H1 (cell line): ENCODE measurements around the gene KRTAP10-2. TPM values are rescaled to one million over a fixed set of nuclear protein-coding genes. Genes with fewer than 3 reads are reported as not detected.

Experiments
- CTCF ChIA-PET: fragments of 300-600 bp; sonication (Branson Sonifier 250); formaldehyde crosslinking; loops from one replicate; lab custom pipeline; 2021; ENCODE audit not compliant: partially characterized antibody; lab: Charles Lee
- POLR2A ChIA-PET: fragments of 300-600 bp; sonication (Branson Sonifier 250); formaldehyde crosslinking; loops from one replicate; lab custom pipeline; 2021; ENCODE audit warnings: inconsistent platforms; ENCODE audit not compliant: partially characterized antibody; lab: Charles Lee
- DNase-seq, 2 experiments: peaks; one replicate each; pipeline versions ENCODE4 v3.0.0 to v3.0.0-alpha.2; 2010 to 2022; ENCODE audit warnings: low spot score in 2 of 2, low read depth in 1 of 2, mixed read lengths in 1 of 2
- FAIRE-seq: peaks from 2 replicates; lab custom pipeline; 2011; peaks lifted over from hg19 to GRCh38; lab: Jason Lieb, UNC
- H2AFZ ChIP-seq: 2 replicates; pipeline ENCODE4 v1.8.1; 2012; ENCODE audit warnings: low read length, inconsistent platforms
- H2AK5ac ChIP-seq: 2 replicates; pipeline ENCODE4 v1.6.1; 2013; ENCODE audit warnings: low read depth, low read length
- H2BK120ac ChIP-seq: replicated peaks from 2 replicates; pipeline ENCODE3; 2013; ENCODE audit warnings: low read depth, low read length, inconsistent platforms
- H2BK12ac ChIP-seq: 2 replicates; pipeline ENCODE4 v1.6.1; 2013; ENCODE audit warnings: low read depth, low read length
- H2BK15ac ChIP-seq: 2 replicates; pipeline ENCODE4 v1.6.1; 2013; ENCODE audit warnings: low read length
- H2BK20ac ChIP-seq: 2 replicates; pipeline ENCODE4 v1.6.1; 2013; ENCODE audit warnings: low read length
- H2BK5ac ChIP-seq: 2 replicates; pipeline ENCODE4 v1.6.1; 2013; ENCODE audit warnings: low read depth, low read length
- H3K14ac ChIP-seq: 2 replicates; pipeline ENCODE4 v1.6.1; 2013; ENCODE audit warnings: inconsistent platforms; ENCODE audit not compliant: insufficient read length
- H3K18ac ChIP-seq: 2 replicates; pipeline ENCODE4 v1.6.1; 2013; ENCODE audit warnings: low read length; ENCODE audit errors: extremely low read depth
- H3K23ac ChIP-seq: 2 replicates; pipeline ENCODE4 v1.6.1; 2013; ENCODE audit warnings: inconsistent platforms; ENCODE audit not compliant: insufficient read length
- H3K23me2 ChIP-seq: 2 replicates; pipeline ENCODE4 v1.6.1; 2013; ENCODE audit warnings: low read depth, low read length
- H3K27ac ChIP-seq: 2 replicates; pipeline ENCODE4 v1.6.1; 2011; ENCODE audit warnings: low read depth, low read length, inconsistent platforms
- H3K27me3 ChIP-seq, 4 experiments: replicated peaks in 1 of 4; 1 replicate in 1 of 4; 2 replicates in 3 of 4; pipeline versions ENCODE4 v1.6.1 to v1.8.1; 2011 to 2013; ENCODE audit warnings: low read length in 3 of 4, mild to moderate bottlenecking in 3 of 4, inconsistent platforms in 2 of 4, mixed read lengths in 2 of 4, moderate library complexity in 1 of 4; ENCODE audit not compliant: control insufficient read depth in 3 of 4, insufficient read depth in 3 of 4; ENCODE audit errors: extremely low read depth in 1 of 4
- H3K36me3 ChIP-seq, 4 experiments: 2 replicates each; pipeline versions ENCODE4 v1.6.1 to v1.8.1; 2011 to 2013; ENCODE audit warnings: mild to moderate bottlenecking in 4 of 4, low read length in 3 of 4, moderate library complexity in 2 of 4, control low read depth in 1 of 4, inconsistent platforms in 1 of 4; ENCODE audit not compliant: insufficient read depth in 4 of 4, control insufficient read depth in 2 of 4
- H3K4ac ChIP-seq: replicated peaks from 2 replicates; pipeline ENCODE3; 2013; ENCODE audit warnings: low read length, low read depth, mixed read lengths, inconsistent platforms; ENCODE audit not compliant: insufficient read length
- H3K4me1 ChIP-seq, 4 experiments: replicated peaks in 1 of 4; 1 replicate in 1 of 4; 2 replicates in 3 of 4; pipeline versions ENCODE4 v1.6.1 to v1.8.1; 2011 to 2013; ENCODE audit warnings: low read length in 3 of 4, inconsistent platforms in 2 of 4, mixed read lengths in 1 of 4; ENCODE audit not compliant: insufficient read depth in 4 of 4, control insufficient read depth in 3 of 4
- H3K4me2 ChIP-seq, 2 experiments: 2 replicates each; pipeline versions ENCODE4 v1.6.1 to v1.8.1; 2011 to 2013; ENCODE audit warnings: low read depth in 2 of 2, low read length in 2 of 2, control low read depth in 1 of 2, inconsistent platforms in 1 of 2, mild to moderate bottlenecking in 1 of 2; ENCODE audit not compliant: insufficient read depth in 1 of 2
- H3K4me3 ChIP-seq, 4 experiments: fragments of 200-600, 300-600 bp in 1 of 4; sonication (generic), shearing (Covaris generic), sonication (Bioruptor Twin) in 1 of 4; 2 replicates each; pipeline versions ENCODE4 v1.5.1 to v1.8.1; 2011 to 2016; ENCODE audit warnings: low read length in 4 of 4, low read depth in 3 of 4, control low read depth in 2 of 4, inconsistent platforms in 2 of 4, mild to moderate bottlenecking in 2 of 4, mixed read lengths in 1 of 4, moderate library complexity in 1 of 4; ENCODE audit not compliant: insufficient read depth in 2 of 4; ENCODE audit errors: extremely low read depth in 1 of 4
- H3K56ac ChIP-seq: replicated peaks from 2 replicates; pipeline ENCODE3; 2013; ENCODE audit warnings: low read depth, mild to moderate bottlenecking, mixed read lengths, low read length, inconsistent platforms; ENCODE audit not compliant: insufficient read length
- H3K79me1 ChIP-seq: 2 replicates; pipeline ENCODE4 v1.6.1; 2013; ENCODE audit warnings: low read depth, low read length, control low read depth
- H3K79me2 ChIP-seq, 2 experiments: 2 replicates each; pipeline versions ENCODE4 v1.6.1 to v1.8.1; 2012 to 2013; ENCODE audit warnings: low read length in 2 of 2, mild to moderate bottlenecking in 2 of 2, inconsistent platforms in 1 of 2; ENCODE audit not compliant: insufficient read depth in 2 of 2, control insufficient read depth in 1 of 2
- H3K9ac ChIP-seq, 4 experiments: replicated peaks in 1 of 4; 1 replicate in 1 of 4; 2 replicates in 3 of 4; pipeline versions ENCODE4 v1.6.1 to v1.8.1; 2011 to 2013; ENCODE audit warnings: low read depth in 3 of 4, low read length in 3 of 4, control low read depth in 2 of 4, mild to moderate bottlenecking in 2 of 4, moderate library complexity in 2 of 4, inconsistent platforms in 1 of 4; ENCODE audit errors: extremely low read depth in 1 of 4
- H3K9me3 ChIP-seq, 2 experiments: 2 replicates each; pipeline versions ENCODE4 v1.6.1 to v1.8.1; 2012 to 2013; ENCODE audit warnings: mild to moderate bottlenecking in 2 of 2, moderate library complexity in 2 of 2, control low read depth in 1 of 2, inconsistent platforms in 1 of 2, low read depth in 1 of 2, low read length in 1 of 2, mixed read lengths in 1 of 2; ENCODE audit not compliant: insufficient read depth in 2 of 2
- H4K20me1 ChIP-seq, 2 experiments: replicated peaks in 1 of 2; 2 replicates each; pipeline versions ENCODE3 to v1.8.1; 2011 to 2013; ENCODE audit warnings: inconsistent platforms in 2 of 2, low read length in 2 of 2, mild to moderate bottlenecking in 1 of 2; ENCODE audit not compliant: insufficient read depth in 2 of 2, control insufficient read depth in 1 of 2
- H4K5ac ChIP-seq: 2 replicates; pipeline ENCODE4 v1.6.1; 2013; ENCODE audit warnings: low read length, low read depth, mixed read lengths, inconsistent platforms; ENCODE audit not compliant: insufficient read length
- H4K8ac ChIP-seq: 2 replicates; pipeline ENCODE4 v1.8.0; 2013; ENCODE audit warnings: mild to moderate bottlenecking, moderate library complexity, low read length, inconsistent platforms; ENCODE audit not compliant: insufficient read depth; ENCODE audit errors: extremely low read depth
- H4K91ac ChIP-seq: replicated peaks from 2 replicates; pipeline ENCODE3; 2013; ENCODE audit warnings: low read length, mixed read lengths, inconsistent platforms; ENCODE audit not compliant: insufficient read length
- CBX5 ChIP-seq: fragments of 300-800, 300-1000 bp; sonication (generic); IDR thresholded peaks from 2 replicates; pipeline ENCODE4 v1.7.1; 2016; ENCODE audit warnings: antibody characterized with exemption, low read length, low read depth
- CTCF ChIP-seq, 3 experiments: IDR thresholded peaks; 1 replicate in 2 of 3; 2 replicates in 1 of 3; pipeline versions ENCODE4 v1.5.1 to v1.6.1; 2011; ENCODE audit warnings: low read length in 3 of 3, mild to moderate bottlenecking in 3 of 3, inconsistent platforms in 2 of 3, low read depth in 1 of 3, moderate library complexity in 1 of 3; ENCODE audit not compliant: insufficient read depth in 1 of 3; ENCODE audit errors: control extremely low read depth in 1 of 3
- KDM1A ChIP-seq: fragments of 200-600, 300-600 bp; sonication (generic); IDR thresholded peaks from 2 replicates; pipeline ENCODE4 v1.7.1; 2016; ENCODE audit warnings: mild to moderate bottlenecking, low read length, borderline replicate concordance
- KDM4A ChIP-seq: IDR thresholded peaks from one replicate; pipeline ENCODE4 v1.7.1; 2012; ENCODE audit warnings: low read depth, mild to moderate bottlenecking, moderate library complexity, low read length, inconsistent platforms; ENCODE audit not compliant: severe bottlenecking
- NRF1 ChIP-seq: IDR thresholded peaks from 2 replicates; pipeline ENCODE4 v1.6.1; 2011; ENCODE audit warnings: mild to moderate bottlenecking, low read depth, low read length, improper control_type of control experiment
- RFX5 ChIP-seq: IDR thresholded peaks from 2 replicates; pipeline ENCODE4 v1.6.1; 2011; ENCODE audit warnings: low read depth, low read length, improper control_type of control experiment, borderline replicate concordance
- SIX5 ChIP-seq: IDR thresholded peaks from 2 replicates; pipeline ENCODE4 v1.6.1; 2011; ENCODE audit warnings: mild to moderate bottlenecking, low read depth, low read length
- WGBS, 2 experiments: shearing (Covaris generic) in 1 of 2; methylation state at CpG; one replicate each; pipeline versions ENCODE4 v1.1.6 to v1.1.7; 2013 to 2015; ENCODE audit warnings: low lambda C conversion rate in 2 of 2, mixed read lengths in 2 of 2, inconsistent platforms in 1 of 2, low coverage in 1 of 2, missing lambda C conversion rate in 1 of 2; ENCODE audit not compliant: insufficient replicate concordance in 2 of 2, insufficient coverage in 1 of 2, insufficient read length in 1 of 2; ENCODE audit errors: extremely low coverage in 1 of 2, missing lambda C conversion rate in 1 of 2; 5-methylcytosine and 5-hydroxymethylcytosine counted together
- polyA plus RNA-seq, 7 experiments: library from polyadenylated mRNA; depleted of rRNA in 3 of 7; stranded (reverse) in 5 of 7; unstranded in 2 of 7; fragments of >200 nt in 5 of 7; fragments of 200-250 nt in 2 of 7; gene quantifications; 1 replicate in 5 of 7; 2 replicates in 1 of 7; 4 replicates in 1 of 7; pipeline versions ENCODE4 v1.2.1 to v1.2.3, GENCODE V29; 2011 to 2013; ENCODE audit warnings: missing spikeins in 2 of 7, mixed read lengths in 2 of 7
- total RNA-seq: library from RNA; stranded (reverse); fragmentation: NEBNext Ultra II Directional; extraction: Animal tissue kit (Norgen Biotek cat#: 25700); gene quantifications from 2 replicates; pipeline ENCODE4 v1.2.1, GENCODE V29; 2021

Gene KRTAP10-2
- total and polyA plus RNA-seq, 2 of the 8 experiments (the other 6 are each of a cell fraction or from before 2014, with no cell fraction given): 0.11 TPM; not detected in 1

- peaks cover 0 to 3% (median 0%) of the 10 kb centered on the region in 4 experiments; a peak in 1 of 7 replicates for H3K4me1 ChIP-seq
- H2AFZ ChIP-seq: no peak overlapping the region
- no peaks in the 10 kb centered on the region for H3K36me3 ChIP-seq
- no peak overlapping the region for H2BK120ac ChIP-seq
- POLR2A ChIA-PET: no interaction called here
- H3K79me2 ChIP-seq: no peaks in the 10 kb centered on the region
- no peak overlapping the region for H2BK15ac ChIP-seq
- no peak overlapping the region for H2AK5ac ChIP-seq
- FAIRE-seq: no peak
- H3K4me2 ChIP-seq: no peak overlapping the region
- no peak overlapping the region for H3K23ac ChIP-seq
- no peak overlapping the region for H2BK20ac ChIP-seq
- no peak overlapping the region for H4K8ac ChIP-seq
- H3K9ac ChIP-seq: no peak overlapping the region
- no peak overlapping the region for H2BK5ac ChIP-seq
- no peak overlapping the region for H3K4ac ChIP-seq
- H2BK12ac ChIP-seq: no peak overlapping the region
- 94% methylated on average over 1 of the region's 1 CpG; no CpG with 5 or more reads in 1 of the 2 experiments for WGBS, 2 experiments
- no peak overlapping the region for H3K18ac ChIP-seq
- H4K5ac ChIP-seq: no peak overlapping the region
- no peaks in the 10 kb centered on the region for H3K23me2 ChIP-seq
- no peak for DNase-seq
- no peaks in the 10 kb centered on the region for H4K20me1 ChIP-seq
- H3K9me3 ChIP-seq: peaks cover 4 to 6% of the 10 kb centered on the region in 2 experiments; a peak in 2 of 4 replicates
- H3K14ac ChIP-seq: no peak overlapping the region
- H4K91ac ChIP-seq: no peak overlapping the region
- no peak overlapping the region for H3K4me3 ChIP-seq
- no peaks in the 10 kb centered on the region for H3K79me1 ChIP-seq
- H3K27me3 ChIP-seq: no peaks in the 10 kb centered on the region
- no peak overlapping the region for H3K56ac ChIP-seq
- CTCF ChIA-PET: no interaction called here
- no peak overlapping the region for H3K27ac ChIP-seq
- TF ChIP-seq RFX5: no peak
- TF ChIP-seq NRF1: no peak
- no peak for TF ChIP-seq CBX5
- TF ChIP-seq KDM4A: no peak
- no peak for TF ChIP-seq CTCF (IDR thresholded peaks at IDR 0.05; ENCODE audit: control extremely low read depth in 1 of 3, insufficient read depth in 1 of 3, low read depth in 1 of 3, low read length in 3 of 3)
- TF ChIP-seq SIX5: no peak
- TF ChIP-seq KDM1A: no peak
These were observed 15.1 kb upstream of the KRTAP10-2 start for GRCh38 chr21:44566403-44566802.
